GM21367 (cell line): Measurements from ENCODE around the gene PANK1.

Experiments
- ATAC-seq: cut with Tn5 transposase; IDR thresholded peaks from one replicate; pipeline ENCODE4 v1.9.1; 2021; ENCODE audit not compliant: unreplicated experiment

The PANK1 gene

DNA sequence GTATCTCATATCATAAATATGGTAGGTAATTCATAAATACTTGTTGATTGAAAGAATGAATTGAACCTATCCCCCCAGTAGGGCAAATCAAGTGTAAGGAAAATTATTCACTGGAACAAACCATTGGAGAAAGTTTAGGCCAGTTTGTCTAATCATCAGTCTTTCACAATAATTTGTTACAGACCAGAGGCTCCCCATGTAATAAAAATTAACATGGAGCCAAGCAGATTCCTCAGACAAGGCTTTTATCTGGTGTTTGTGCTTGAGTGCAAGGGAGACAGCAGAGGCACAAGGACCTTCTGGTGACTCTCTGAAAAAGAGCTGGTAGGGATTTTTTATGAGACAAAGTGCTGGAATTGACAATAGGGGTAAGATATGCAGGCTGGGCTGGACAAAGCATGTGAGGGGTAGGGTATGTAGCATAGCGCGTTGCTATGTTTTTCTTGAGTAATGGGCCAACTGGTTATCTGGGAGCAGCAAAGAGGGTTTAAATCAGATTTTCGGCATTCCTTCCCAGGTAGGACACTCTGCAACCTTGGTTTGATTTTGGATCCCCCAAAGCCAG is 7.8 kb upstream of the PANK1 start:
- no peak for ATAC-seq

DNA sequence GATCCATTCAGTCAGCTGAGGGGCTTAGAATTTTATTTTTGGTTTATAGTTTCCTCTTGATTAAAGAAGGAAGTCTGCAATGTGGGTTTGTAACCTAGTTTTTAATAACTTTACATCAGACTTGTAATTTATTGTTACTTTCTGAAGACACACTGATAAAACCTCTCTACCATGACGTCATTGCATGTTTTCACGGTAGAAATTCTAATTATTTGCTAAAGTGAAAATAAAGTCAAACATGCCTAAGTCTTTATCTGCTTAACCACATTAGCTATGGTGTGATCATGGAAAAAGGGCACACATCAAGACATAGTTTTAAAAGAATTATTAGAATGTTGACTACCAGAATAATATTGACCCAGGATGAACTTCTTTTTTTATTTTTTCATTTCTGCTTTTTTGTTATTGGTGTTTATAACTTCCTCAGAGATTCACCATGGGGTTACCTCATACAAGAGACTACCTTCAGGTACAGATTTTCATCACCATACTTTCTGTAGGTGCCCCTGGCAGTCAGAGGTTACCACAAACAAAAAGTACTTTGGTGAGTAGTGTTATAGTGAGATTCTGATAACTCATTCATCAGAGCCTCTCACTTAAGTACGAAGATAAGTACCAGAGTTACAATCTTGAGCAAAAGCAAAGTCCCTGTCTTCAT is 7.0 kb upstream of the PANK1 start:
- ATAC-seq, result no peak

DNA sequence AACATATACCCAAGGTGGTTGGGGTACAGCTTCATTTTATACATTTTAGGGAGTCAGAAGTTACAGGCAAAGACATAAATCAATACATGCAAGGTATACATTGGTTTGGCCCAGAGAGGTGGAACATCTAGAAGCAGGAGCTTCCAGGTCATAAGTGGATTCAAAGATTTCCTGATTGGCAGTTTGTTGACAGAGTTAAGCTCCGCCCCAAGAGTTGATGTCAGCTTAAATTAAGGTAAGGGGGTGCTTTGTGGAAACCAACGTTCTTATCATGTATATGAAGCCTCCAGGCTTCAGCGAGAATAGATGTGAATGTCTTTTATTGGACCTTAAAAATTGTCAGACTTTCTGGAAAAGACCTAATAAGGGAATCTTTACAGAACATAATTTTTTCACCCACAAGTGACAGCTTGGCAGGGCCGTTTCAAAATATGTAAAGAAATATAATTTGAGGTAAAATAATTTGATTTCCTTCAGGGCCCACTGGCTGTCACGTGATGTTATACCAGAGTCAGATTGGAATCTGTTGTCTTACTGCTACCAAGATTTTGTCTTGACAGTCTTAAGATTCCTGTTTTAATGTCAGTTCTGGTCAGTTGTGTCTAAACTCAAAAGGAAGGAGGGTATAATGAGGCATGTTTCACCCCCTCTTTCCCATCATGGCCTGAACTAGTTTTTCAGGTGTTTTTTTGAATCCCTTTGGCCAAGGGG is 6.3 kb upstream of the PANK1 start:
- no peak for ATAC-seq

DNA sequence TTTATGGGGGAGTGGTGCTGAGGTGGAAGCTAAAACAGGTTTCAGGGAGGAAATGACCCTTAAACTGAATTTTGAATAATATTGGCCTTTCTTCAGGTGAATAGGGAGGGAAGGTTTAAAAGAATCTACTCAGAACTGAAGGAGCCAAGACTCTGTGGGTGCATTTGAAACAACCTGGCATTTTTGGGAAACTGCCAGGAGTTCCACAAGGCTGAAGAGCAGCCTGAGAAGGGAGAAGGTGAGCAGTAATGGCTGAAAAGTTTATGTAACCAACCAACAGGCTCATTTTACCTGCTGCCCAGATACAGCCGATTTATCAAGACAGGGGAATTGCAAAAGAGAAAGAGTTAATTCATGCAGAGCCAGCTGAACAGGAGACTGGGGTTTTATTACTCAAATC is 4.0 kb upstream of the PANK1 start:
- no peak for ATAC-seq

DNA sequence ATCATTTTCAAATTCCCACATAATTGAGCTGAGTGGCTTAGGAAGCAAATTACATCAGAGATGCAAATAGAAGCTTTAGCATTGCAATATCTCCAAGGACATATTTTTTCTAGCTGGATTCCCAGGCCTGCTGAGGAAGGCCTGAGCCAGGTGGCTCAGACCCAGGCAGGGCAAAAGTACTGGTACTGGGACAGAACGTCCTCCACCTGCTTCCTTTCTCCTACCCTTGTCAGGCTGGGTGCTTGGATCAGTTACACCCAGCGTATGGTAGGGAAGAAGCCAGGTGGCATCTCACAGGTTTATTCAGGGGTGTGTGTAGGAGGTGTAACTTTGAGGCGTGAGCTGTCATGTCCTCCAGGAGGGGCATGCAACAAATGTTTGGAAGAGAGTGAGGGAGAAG is 3.0 kb upstream of the PANK1 start:
- no peak for ATAC-seq

DNA sequence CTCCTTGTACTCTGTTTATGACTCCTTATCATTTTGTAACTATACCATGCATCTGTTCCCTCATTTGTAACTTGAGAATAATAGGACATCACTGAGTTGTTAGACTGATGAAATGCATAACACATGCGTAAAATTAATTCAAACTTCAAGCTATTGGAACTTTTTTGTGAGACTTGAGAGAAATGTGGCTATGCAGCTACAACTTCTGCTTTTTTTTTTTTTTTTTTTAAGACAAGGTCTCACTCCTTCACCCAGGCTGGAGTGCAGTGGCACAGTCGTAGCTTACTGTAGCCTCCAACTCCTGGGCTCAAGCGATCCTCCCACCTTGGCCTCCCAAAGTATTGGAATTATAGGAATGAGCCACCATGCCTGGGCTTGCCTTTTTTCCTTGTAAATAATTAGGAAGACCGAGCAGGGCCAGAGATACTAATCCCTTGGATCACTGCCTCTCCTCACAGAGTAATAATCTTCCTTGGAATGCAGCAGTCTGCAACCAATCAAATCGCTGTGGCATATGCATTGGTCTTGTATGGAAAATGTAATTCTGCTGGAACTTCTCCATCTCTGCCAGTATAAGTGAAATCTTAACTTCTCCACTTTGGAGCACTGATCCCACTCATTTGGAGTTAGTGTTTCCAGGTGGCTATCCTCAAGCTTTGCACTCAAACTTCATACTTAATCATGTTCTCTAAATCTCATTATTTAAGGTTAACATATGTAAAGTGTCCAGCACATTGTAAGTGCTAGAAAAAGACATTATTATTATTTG is 2.0 kb upstream of the PANK1 start:
- ATAC-seq, result no peak

DNA sequence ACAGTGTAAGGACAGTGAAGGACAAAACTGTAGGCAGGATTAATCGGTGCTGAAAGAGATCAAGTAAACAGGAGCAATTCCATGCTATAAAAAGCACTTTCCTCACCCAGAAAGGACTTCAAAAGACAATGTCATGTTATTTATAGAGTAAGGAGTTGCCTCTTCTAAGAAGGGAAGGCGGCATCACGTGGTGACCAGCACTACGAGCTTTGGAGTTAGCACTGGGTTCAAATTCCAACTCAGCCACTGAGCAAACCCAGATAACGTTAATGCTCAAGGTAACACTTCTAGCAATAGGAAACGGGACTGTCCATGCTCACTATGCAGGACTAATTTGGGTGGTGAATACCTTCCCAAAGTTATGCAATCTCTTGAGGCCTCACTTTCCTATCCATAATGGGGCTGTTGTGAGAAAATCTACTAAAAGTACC is 715 bp upstream of the PANK1 start:
- ATAC-seq, result no peak

DNA sequence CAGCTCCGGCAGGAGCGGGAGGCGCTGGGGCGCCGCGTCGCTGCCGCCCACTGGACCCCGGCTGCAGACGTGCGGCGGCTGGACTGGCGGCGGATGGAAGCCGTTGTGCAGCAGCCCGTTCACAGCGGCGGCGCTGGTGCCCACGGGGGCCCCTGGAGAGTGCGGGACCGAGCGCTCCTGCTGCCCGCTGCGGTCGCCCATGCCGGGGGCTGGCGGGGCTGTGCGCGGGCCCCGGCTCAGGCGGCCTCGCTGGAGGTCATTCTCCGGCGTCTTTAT is 413 bp downstream of the PANK1 start:
- peak; percentile 20 for ATAC-seq

DNA sequence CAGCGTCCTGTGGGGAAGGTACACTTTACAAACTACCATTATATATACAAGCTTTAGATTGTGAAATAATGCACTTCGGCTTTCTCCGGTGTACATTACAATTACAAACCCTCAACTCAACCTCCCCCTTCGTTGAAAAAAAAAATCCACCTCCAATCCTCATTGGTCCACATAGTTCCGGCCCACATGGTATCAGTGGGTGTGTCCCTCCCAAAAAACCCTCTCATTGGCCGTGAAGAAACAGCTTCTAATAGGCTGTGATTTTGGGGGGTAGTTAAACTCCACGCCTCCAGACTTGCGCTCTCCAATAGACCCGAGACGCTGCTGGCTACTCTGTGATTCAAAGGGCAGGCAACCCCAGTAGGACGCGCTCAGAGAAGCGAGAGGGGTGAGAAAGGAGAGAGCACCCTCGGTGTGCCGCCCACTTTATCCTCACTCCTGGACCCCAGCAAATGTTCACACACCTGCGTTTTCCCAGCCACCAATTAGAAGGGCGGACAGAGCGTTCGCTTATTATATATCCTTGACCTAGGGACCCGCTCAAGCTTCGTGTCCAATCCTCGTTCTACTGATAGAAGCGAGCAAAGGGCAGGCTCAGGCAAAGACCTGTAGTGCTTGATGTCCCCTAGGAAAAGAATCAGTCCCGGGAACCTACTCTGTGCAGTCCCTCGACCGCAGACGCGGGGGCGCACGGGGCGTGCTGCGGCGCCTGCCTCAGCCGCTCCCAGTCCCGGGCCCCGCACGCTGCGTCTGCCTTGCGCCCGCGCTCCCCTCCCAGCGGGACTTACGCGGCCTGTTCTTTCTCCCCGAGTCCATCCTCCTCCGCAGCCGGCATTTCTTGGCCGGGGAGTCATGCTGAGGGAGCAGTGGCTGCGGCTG is 991 bp downstream of the PANK1 start:
- ATAC-seq, result peak; percentile 91

DNA sequence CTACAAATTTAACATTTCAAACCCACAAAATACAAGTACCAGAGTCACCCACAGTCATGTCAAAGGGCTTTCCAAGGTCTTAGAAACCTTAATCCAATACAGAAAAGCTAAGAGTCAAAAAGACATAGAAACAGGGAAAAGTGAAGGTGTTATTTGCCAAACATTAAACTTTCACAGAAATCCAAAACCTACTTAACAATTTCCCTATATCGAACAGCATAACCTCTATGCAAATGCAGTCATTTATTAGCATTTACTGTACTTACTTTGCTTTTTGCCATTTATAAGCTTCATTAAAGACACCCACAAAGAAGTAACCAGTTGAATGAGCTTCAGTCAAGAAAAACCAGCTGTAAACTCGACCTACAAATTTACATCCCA is 1.6 kb downstream of the PANK1 start:
- ATAC-seq, result no peak

DNA sequence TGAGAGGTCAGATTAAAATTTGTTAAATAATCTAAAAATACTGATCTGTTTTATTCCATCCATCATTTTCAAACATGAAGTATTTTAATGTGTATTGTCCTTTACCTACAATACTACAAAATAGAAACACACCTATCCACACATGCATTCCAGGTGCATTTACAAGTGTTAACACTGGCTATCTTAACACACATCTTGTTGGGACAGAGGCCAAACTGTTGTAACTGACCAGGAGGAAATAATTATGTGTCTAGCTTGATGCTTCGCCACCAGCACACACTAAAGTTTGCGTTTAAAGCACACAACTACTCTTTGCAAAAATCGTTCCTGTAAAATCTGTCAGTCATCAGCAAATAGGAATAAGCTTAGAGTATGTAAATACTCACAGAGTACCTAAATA is 2.8 kb downstream of the PANK1 start:
- ATAC-seq, result no peak

DNA sequence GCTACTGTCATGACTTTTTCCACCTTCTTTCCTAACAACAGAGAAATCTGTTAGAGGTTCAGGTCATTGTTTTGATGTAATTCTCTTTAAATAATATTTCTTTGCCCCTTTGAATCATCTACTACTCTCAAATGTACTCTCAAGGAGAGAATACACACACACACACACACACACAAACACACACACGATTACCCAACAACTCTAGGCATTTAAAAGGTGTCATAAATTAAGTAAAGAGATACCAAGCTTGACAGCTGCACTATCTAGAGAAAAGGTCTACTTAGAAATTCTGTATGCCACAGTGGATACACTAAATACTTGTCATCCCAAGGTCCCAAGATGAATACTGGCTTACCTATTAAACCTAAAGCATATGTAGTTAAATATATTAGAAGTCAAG is 4.8 kb downstream of the PANK1 start:
- ATAC-seq, result no peak

DNA sequence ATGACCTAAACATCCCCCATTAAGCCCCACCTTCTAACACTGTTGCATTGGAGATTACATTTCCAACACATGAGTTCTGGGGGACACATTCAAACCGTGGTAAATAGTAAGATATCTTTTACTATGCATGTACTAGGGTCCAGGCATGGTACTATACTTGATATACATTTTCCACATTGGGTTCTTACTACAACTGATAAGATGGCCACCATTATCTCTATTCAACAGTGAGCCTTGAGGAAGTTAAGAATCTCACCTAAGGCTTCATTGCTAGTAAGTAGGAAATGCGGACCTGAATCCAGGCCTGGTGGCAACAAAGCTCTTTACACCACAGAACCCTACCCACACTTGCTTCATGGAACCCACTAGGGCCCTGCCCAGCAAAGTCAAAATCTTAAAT is 5.7 kb downstream of the PANK1 start:
- no peak for ATAC-seq

DNA sequence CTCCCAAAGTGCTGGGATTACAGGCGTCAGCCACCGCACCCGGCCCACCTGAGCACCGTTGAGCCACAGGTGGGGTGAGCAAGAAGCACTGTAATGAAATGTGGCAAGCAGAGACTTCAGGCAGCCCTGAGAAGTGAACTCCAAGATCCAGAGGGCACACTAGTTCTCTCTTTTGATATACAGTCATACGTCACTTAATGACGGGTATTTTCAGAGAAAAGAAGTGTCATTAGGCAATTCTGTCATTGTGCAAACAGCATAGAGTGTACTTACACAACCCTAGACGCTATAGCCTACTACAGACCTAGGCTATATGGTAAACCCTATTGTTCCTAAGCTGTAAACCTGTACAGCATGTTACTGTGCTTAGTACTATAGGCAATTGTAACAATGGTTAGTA is 7.9 kb downstream of the PANK1 start:
- no peak for ATAC-seq

DNA sequence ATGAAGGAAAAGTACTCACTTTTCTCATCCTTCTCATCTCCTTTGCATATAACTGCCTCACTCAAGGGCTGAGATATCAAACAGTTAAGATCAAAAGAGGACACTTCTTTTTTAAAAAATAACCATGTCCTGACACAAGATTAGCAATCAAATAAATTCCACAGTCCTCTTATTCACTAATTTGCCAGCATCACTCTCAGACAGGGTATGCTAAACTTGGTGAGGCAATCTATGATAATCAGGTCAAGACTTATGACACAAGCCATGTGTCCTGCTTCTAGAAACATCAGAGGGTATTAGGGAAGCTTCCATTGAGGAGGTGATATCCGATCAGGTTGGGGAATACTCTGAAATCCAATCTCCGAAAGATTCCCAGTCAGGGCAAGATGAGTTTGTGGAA is 10.4 kb downstream of the PANK1 start:
- ATAC-seq, result no peak

DNA sequence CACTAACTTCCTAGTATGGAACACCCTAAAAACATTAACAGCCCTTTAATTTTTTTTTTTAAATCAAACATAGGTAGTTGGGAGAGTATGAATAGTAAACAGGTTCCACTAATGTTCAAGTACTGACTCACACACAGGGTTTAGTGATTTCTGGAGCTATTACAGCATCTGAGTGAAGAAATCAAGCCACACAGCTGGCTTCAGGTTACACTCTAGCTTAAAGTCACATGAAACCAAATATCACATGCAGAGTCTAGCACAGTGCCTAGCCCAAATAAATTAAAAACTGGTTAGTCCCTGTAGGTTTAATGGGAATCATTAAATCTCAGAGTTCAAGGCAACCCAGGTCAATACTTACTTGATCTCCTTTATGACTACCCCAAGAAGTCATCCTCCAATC is 11.6 kb downstream of the PANK1 start:
- no peak for ATAC-seq

DNA sequence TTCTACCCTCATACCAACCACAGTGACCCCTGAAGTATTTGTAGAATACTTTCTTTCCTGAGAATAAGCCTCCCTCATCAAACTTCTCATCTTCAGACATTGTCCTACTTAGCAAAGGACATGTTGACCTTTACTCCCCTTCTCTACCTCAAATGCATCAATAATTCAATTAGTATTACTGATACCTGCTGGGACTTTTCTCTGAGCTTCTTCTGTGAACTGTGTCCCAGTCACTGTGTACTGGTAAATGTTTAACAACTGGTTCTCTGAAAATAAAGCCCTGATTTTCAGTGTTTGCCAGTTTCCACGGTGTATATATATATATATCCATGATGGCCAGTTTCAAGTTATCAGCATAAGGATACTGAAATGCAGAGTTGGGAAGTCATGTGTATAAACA is 12.2 kb downstream of the PANK1 start:
- no peak for ATAC-seq

DNA sequence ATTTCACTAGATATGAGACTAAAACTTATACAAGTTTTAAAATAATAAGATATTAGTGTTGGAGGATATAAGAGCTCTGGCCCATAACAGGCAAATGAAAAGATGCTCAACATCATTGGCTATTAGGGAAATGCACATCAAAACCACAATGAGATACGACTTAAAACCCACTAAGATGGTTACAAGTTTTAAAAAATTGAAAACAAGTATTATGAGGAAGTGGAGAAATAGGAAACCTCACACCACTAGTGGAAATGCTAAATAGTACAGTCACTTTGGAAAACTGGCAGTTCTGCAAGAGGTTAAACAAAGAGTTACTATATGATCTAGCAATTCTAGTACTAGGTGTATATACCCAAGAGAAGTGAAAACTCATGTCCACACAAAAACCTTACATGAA is 17.2 kb downstream of the PANK1 start:
- no peak for ATAC-seq

DNA sequence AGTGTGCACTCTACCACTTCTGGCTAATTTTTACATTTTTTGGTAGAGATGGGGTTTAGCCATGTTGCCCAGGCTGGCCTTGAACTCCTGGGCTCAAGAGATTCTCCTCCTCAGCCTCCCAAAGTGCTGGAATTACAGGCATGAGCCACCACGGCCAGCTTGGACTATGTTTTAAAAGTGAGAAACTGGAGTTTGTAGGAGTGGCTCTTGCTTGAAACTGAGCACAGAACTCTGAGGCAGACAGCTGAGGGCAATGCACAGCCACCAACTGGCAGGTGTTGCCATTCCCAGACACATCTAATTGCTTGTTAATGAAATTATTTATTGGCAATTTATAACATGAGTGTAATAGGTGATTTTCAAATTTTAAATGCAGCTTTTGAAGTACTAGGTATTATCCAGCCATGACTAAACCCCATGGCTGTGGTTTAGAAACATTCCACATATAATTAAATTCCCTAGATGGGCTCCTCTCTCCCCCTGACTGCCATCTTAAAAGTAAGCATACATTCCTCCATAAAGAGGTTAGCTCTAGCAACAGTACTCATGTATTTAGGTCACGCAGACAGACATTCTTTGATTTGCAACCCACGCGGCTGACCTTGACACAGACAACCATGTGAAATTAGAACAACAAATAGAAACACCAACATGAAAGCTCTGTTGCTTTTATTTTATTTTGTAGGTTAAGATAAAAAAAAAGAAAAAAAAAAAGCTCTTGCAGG is 19.8 kb downstream of the PANK1 start:
- no peak for ATAC-seq

DNA sequence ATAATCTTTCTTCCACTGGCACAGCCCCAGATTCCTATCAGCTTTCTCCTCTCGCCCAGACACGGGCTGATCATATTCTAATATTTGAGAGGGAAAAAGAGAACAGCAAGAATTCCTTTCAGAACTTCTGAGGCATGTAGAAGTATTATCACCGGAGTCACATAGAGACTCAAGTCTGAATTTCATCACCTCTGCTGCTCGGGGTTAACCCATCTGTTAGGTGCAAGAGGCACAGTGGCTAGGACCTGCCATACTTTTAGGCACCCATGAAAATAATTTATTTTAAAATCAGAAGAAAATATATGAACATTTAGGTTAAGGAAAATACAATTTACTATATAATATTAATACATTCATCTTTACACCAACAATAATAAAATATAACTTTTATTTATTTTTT is 21.0 kb downstream of the PANK1 start:
- ATAC-seq, result no peak

DNA sequence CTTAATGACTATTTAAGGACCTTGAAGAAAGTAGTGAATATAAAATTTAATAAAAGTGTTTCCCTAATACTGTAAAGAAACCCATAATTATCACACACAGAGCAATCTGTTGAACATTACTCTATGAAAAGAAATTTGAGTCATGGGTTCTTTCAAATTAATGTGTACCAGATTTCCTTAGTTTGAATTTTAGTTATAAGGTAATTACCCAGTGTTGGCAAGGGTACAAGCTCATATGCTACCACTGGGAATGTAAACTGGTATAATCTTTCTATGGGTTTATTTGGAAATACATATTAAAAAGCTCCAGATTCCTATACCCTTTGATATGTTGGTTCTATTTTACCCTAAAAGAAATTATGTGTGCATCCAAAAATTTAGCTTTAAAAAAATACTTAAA is 22.9 kb downstream of the PANK1 start:
- ATAC-seq, result no peak
